Loucy (cell line): ENCODE data around the gene C4orf54.

Experiments
- H2AFZ ChIP-seq: fragments of 200-600 bp; sonication (generic); 2 replicates; pipeline ENCODE4 v1.6.0; 2016; ENCODE audit warnings: antibody characterized with exemption, mild to moderate bottlenecking, low read length, moderate library complexity
- H3F3A ChIP-seq: fragments of 200-600 bp; 2 replicates; pipeline ENCODE4 v1.6.0; 2016; ENCODE audit warnings: antibody characterized with exemption, low read depth, mild to moderate bottlenecking
- H3K27me3 ChIP-seq: fragments of 200-600 bp; sonication (generic); 2 replicates; pipeline ENCODE4 v1.6.1; 2014; ENCODE audit warnings: low read length, mild to moderate bottlenecking; ENCODE audit not compliant: insufficient read depth, poor library complexity, severe bottlenecking
- H3K36me3 ChIP-seq: fragments of 200-600 bp; sonication (generic); 2 replicates; pipeline ENCODE4 v1.6.1; 2016; ENCODE audit warnings: low read length; ENCODE audit not compliant: insufficient read depth
- H3K4me1 ChIP-seq: fragments of 200-600 bp; sonication (generic); 2 replicates; pipeline ENCODE4 v1.5.1; 2014; ENCODE audit warnings: low read length, mild to moderate bottlenecking; ENCODE audit not compliant: insufficient read depth, poor library complexity, severe bottlenecking
- H3K4me2 ChIP-seq: fragments of 200-600 bp; sonication (generic); 2 replicates; pipeline ENCODE4 v1.6.0; 2014; ENCODE audit warnings: antibody characterized with exemption, low read length, low read depth, mild to moderate bottlenecking; ENCODE audit not compliant: poor library complexity, severe bottlenecking
- H3K4me3 ChIP-seq: fragments of 200-600 bp; sonication (generic); 2 replicates; pipeline ENCODE4 v1.5.1; 2014; ENCODE audit warnings: low read length, mild to moderate bottlenecking, mixed read lengths; ENCODE audit not compliant: poor library complexity, severe bottlenecking
- H3K79me2 ChIP-seq: fragments of 200-600 bp; sonication (generic); 2 replicates; pipeline ENCODE4 v1.6.1; 2014; ENCODE audit warnings: low read length; ENCODE audit not compliant: insufficient read depth
- H3K9ac ChIP-seq: fragments of 200-600 bp; sonication (generic); 2 replicates; pipeline ENCODE4 v1.6.0; 2014; ENCODE audit warnings: mild to moderate bottlenecking, low read depth, low read length, moderate library complexity; ENCODE audit not compliant: poor library complexity, severe bottlenecking
- H3K9me2 ChIP-seq: fragments of 200-600 bp; sonication (generic); replicated peaks from 2 replicates; pipeline ENCODE4 v1.6.1; 2016; ENCODE audit warnings: low read depth, low read length, mixed read lengths
- H3K9me3 ChIP-seq: fragments of 200-600 bp; sonication (generic); 2 replicates; pipeline ENCODE4 v1.6.1; 2014; ENCODE audit warnings: mild to moderate bottlenecking, antibody characterized with exemption, low read length, low read depth; ENCODE audit not compliant: insufficient read depth
- H4K20me1 ChIP-seq: fragments of 200-600 bp; sonication (generic); 2 replicates; pipeline ENCODE4 v1.6.0; 2014; ENCODE audit warnings: antibody characterized with exemption, low read length, mild to moderate bottlenecking; ENCODE audit not compliant: insufficient read depth, poor library complexity, severe bottlenecking
- EZH2phosphoT487 ChIP-seq: fragments of 200-600 bp; IDR thresholded peaks from 2 replicates; pipeline ENCODE4 v1.6.1; 2018; ENCODE audit warnings: antibody characterized with exemption, mild to moderate bottlenecking, moderate library complexity, borderline replicate concordance
- TF ChIP-seq, protein P1 (sequence below): fragments of 200-600 bp; sonication (generic); conservative IDR thresholded peaks from 2 replicates; pipeline ENCODE4 v1.5.1; 2014; ENCODE audit warnings: mild to moderate bottlenecking, antibody characterized with exemption, low read length

Gene C4orf54

DNA sequence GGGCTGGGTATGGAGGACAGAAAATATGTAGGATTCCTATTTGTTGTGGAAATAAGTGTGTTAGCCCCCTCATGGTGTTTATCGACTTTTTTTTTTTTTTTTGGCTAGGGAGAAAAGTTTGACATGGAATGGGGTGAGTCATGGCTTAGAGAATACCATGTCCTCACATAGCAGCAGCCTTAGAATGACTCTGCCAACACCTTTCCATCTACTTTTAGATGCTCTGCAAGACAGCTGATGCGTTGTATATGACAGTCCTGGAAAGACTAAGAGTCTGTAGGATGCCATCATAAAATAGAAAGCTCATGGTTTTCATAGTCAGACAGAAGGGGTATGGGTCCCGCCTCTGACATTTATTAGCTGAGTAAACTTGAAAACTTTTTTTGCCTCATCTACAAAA lies 45.3 kb downstream of the C4orf54 start:
- no peaks in the 10 kb centered on the region for H3K27me3 ChIP-seq
- no peak overlapping the region for H3K4me2 ChIP-seq
- no peaks in the 10 kb centered on the region for H3K9me3 ChIP-seq

DNA sequence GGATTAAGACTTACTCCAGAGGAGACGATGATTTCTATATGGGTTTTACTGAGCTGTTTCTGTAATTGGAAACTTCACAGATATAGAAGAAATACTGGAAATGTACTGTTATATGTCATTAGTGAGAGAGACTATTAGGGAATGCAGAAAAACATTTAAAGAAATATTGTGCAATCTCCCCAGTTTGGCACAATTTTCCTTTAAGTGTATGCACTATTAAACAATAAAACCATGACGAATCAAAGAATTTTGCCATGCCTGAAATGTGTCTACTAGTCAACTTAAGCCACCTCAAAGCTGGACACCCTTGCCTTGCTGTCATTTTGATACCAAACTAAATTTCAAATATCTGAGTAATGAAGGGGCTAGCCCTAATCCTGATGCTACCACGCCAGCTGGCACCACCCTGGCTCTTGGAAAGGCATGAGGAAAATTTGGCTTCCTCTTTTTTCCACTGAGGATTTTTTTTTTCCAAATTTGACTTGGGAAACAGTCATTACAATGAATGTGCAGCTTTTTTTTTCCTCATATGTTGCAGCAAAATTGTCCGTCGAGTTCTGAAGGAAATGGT lies 46.9 kb downstream of the C4orf54 start:
- H3K79me2 ChIP-seq: no peaks in the 10 kb centered on the region
- H3F3A ChIP-seq: no peaks in the 10 kb centered on the region
- no peaks in the 10 kb centered on the region for H3K9me3 ChIP-seq
- no peak overlapping the region for H3K9ac ChIP-seq
- no peaks in the 10 kb centered on the region for H3K9me2 ChIP-seq
- no peaks in the 10 kb centered on the region for H3K36me3 ChIP-seq
- no peak for TF ChIP-seq EZH2phosphoT487
- TF ChIP-seq, protein P1, sequence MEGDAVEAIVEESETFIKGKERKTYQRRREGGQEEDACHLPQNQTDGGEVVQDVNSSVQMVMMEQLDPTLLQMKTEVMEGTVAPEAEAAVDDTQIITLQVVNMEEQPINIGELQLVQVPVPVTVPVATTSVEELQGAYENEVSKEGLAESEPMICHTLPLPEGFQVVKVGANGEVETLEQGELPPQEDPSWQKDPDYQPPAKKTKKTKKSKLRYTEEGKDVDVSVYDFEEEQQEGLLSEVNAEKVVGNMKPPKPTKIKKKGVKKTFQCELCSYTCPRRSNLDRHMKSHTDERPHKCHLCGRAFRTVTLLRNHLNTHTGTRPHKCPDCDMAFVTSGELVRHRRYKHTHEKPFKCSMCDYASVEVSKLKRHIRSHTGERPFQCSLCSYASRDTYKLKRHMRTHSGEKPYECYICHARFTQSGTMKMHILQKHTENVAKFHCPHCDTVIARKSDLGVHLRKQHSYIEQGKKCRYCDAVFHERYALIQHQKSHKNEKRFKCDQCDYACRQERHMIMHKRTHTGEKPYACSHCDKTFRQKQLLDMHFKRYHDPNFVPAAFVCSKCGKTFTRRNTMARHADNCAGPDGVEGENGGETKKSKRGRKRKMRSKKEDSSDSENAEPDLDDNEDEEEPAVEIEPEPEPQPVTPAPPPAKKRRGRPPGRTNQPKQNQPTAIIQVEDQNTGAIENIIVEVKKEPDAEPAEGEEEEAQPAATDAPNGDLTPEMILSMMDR: no peak
- no peak overlapping the region for H2AFZ ChIP-seq
- H3K27me3 ChIP-seq: no peaks in the 10 kb centered on the region
- H4K20me1 ChIP-seq: no peaks in the 10 kb centered on the region
- H3K4me1 ChIP-seq: no peaks in the 10 kb centered on the region
- H3K4me2 ChIP-seq: no peak overlapping the region
- no peak overlapping the region for H3K4me3 ChIP-seq

More for the DNA sequence above, 45.3 kb downstream of the C4orf54 start:
- no peak overlapping the region for H3K9ac ChIP-seq
- no peak overlapping the region for H2AFZ ChIP-seq
- H4K20me1 ChIP-seq: no peaks in the 10 kb centered on the region
- H3K36me3 ChIP-seq: no peaks in the 10 kb centered on the region
- H3K9me2 ChIP-seq: no peaks in the 10 kb centered on the region
- H3K79me2 ChIP-seq: no peaks in the 10 kb centered on the region
- no peaks in the 10 kb centered on the region for H3F3A ChIP-seq
- no peak overlapping the region for H3K4me3 ChIP-seq
- TF ChIP-seq, protein P1: no peak
- TF ChIP-seq EZH2phosphoT487: no peak
- H3K4me1 ChIP-seq: no peaks in the 10 kb centered on the region

DNA sequence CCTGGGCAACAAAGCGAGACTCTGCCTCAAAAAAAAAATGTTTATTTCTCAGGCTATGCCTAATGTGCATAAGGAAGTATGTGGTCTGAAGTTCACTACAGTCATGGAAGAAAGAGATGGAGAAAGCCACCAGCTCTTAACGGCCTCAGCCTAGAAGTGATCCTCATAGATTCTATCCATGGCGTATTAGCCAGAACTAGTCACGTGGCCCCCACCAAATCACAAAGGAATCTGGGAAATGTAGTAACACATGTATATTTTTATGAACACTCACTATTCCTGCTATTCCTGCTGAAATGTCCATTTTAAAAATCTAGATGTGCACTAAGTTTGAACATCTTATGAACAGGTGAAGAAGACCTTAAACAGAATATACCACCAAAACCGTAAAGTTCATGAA lies 49.2 kb downstream of the C4orf54 start:
- H3K9ac ChIP-seq: no peak overlapping the region
- H3K9me2 ChIP-seq: no peaks in the 10 kb centered on the region
- H3K4me1 ChIP-seq: no peaks in the 10 kb centered on the region

More for the DNA sequence above, 49.2 kb downstream of the C4orf54 start:
- H3K9me3 ChIP-seq: no peaks in the 10 kb centered on the region
- H3K27me3 ChIP-seq: no peaks in the 10 kb centered on the region
- no peak overlapping the region for H3K4me2 ChIP-seq
- H2AFZ ChIP-seq: no peak overlapping the region
- H4K20me1 ChIP-seq: no peaks in the 10 kb centered on the region
- TF ChIP-seq EZH2phosphoT487: no peak
- TF ChIP-seq, protein P1: no peak
- no peaks in the 10 kb centered on the region for H3K79me2 ChIP-seq
- H3F3A ChIP-seq: no peaks in the 10 kb centered on the region
- no peaks in the 10 kb centered on the region for H3K36me3 ChIP-seq
- H3K4me3 ChIP-seq: no peak overlapping the region
